Measurements from ENCODE around the gene COX15. TPM values are rescaled to one million over a fixed set of nuclear protein-coding genes. Genes with fewer than 3 reads are reported as not detected.

COX15 gene
- total and polyA plus RNA-seq, 2 of the 8 experiments (the other 6 are each of a cell fraction or from before 2014, with no cell fraction given) = 17.5 to 36.6 TPM

DNA sequence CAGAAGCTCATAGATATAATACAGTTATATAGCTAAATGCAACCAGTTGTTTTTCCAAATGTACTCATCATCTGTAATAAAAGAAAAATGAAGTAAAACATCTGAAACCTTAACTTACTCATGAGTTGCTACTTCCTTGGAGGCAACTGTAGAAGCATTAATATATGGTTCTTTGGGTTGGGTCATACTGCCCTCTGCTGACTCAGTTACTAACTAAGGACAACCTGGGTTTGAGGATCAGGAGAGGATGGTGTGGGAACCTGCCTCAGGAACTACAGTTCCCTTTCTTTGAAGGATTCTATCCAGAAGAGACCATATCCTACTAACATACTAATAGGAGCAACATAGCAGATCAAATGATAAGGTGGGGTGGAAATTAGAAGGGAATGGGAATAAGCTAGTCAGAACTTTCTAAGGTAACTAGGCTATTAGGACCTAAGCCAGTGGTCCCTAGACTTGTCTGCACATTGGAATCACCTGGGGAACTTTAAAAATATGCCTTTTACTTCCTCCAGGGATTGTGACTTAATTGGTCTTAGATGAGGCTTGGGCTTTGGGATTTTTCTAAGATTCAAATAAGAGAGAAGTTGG is 20.7 kb downstream of the COX15 start (continued):
- TF ChIP-seq CHD7 (IDR thresholded peaks at IDR 0.05; ENCODE audit: insufficient replicate concordance, low read length) = no peak
- no peak for TF ChIP-seq SIRT6 (IDR thresholded peaks at IDR 0.05; ENCODE audit: low read length)
- no peak for TF ChIP-seq TBP (IDR thresholded peaks at IDR 0.05; ENCODE audit: low read depth, low read length)
- TF ChIP-seq CBX8 (IDR thresholded peaks at IDR 0.05; ENCODE audit: borderline replicate concordance, low read depth, low read length) = no peak
- TF ChIP-seq CTBP2 (IDR thresholded peaks at IDR 0.05; ENCODE audit: borderline replicate concordance, insufficient read depth, insufficient read length, low read length) = no peak
- TF ChIP-seq CREB1 (IDR thresholded peaks at IDR 0.05) = no peak
- TF ChIP-seq, protein P1, sequence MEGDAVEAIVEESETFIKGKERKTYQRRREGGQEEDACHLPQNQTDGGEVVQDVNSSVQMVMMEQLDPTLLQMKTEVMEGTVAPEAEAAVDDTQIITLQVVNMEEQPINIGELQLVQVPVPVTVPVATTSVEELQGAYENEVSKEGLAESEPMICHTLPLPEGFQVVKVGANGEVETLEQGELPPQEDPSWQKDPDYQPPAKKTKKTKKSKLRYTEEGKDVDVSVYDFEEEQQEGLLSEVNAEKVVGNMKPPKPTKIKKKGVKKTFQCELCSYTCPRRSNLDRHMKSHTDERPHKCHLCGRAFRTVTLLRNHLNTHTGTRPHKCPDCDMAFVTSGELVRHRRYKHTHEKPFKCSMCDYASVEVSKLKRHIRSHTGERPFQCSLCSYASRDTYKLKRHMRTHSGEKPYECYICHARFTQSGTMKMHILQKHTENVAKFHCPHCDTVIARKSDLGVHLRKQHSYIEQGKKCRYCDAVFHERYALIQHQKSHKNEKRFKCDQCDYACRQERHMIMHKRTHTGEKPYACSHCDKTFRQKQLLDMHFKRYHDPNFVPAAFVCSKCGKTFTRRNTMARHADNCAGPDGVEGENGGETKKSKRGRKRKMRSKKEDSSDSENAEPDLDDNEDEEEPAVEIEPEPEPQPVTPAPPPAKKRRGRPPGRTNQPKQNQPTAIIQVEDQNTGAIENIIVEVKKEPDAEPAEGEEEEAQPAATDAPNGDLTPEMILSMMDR (IDR thresholded peaks at IDR 0.05; ENCODE audit: control extremely low read depth in 1 of 3, insufficient read depth in 1 of 3, low read depth in 1 of 3, low read length in 3 of 3) = peak in 2 of 3 experiments; percentile 43 to 59; a peak in 3 of 4 replicates
- TF ChIP-seq BRCA1 (IDR thresholded peaks at IDR 0.05; ENCODE audit: low read depth, low read length) = no peak
- no peak for TF ChIP-seq JUN (IDR thresholded peaks at IDR 0.05; ENCODE audit: low read depth, low read length)
